GM18511 (cell line): ENCODE data around the gene C22orf42.
"Not testable (repeated sequence)": the region's sequence is repeated elsewhere in the genome, so short reads cannot be mapped to it uniquely, and the experiment has no call there.

Experiments
- ATAC-seq: cut with Tn5 transposase; IDR thresholded peaks from one replicate; pipeline ENCODE4 v1.9.1; 2021; ENCODE audit warnings: mild to moderate bottlenecking, moderate library complexity; ENCODE audit not compliant: unreplicated experiment

Gene C22orf42

DNA sequence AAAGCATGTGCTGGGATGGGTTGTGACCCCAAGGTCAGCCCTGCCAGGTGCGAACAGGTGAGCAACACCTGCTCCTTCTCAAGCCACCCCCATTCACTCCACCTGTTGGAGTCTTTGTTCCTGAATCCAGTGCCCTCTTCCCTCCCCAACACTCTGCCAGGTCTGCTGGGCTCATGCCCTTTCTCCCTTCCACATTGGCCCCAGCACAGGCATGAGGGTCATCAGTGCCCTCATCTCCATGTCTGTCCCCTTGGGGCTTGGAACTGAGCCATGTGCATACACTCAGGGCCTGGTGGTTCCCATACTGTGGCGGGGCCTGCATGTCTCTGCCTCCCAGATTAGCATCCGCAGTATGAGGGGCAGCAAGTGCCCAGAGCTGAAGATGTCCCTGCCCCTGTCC, 26.7 kb upstream of the C22orf42 start:
- no peak for ATAC-seq

DNA sequence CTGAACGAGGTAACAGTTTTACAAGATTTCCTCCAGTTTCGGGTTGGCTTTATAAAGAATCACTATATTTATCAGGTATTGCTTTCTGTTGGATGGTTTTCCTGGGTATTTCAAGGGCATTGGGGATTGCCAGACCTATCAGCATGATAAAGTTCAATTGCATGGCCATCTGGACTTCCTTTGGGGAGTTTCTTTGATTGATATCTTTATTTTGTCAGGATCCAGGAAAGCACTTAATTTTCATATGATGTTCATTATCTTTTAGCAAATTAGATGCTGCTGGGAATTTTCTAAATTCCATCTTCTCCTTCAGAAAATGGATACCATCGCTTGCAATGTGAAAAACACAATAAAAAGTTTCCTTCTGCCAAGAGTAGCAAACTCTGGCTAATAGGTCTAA, 24.5 kb upstream of the C22orf42 start:
- no peak for ATAC-seq

DNA sequence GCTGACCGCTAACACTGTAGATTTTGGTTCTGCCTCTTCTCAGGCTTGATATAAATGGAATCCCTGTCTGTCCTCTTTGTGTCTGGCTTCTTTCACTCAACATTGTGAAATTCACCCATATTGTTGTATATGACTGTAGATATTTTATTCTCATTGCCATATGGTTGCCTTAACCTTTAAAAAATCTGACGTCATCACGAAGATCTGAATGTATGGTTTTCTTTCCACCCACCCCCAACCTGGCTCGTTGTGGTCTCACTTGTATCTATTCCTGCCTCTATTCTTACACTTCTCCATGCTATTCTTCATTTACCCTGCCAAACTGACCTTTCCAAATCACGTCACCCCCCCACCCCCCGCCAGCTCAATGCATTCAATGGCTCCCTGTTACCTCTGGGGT, 21.9 kb upstream of the C22orf42 start:
- ATAC-seq, result no peak

DNA sequence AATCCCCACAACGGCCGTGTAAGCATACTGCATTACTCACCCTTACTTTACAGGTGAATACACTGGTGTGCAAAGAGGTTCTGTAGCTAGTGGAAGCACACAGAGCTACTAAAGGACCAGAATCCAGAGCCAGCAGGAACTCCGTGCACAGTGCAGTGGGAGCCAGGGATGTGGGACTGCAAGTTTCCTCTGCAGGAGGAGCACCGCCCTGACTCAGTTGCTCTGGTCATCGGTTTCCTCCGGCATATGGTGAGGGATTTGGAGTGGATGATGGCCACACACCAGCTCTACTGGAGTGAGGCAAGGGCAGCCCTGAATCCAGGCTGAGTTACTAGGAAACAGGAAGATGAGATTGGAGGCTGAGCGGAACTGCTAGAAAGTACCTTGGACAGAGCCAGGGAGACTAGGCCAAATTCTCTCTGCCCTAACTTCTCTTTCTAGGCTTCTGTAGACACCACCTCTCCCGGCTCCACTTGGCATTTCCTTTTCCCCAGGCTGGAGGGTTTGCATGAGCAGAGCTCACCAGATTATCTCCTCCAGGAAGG, 18.2 kb upstream of the C22orf42 start:
- no peak for ATAC-seq

DNA sequence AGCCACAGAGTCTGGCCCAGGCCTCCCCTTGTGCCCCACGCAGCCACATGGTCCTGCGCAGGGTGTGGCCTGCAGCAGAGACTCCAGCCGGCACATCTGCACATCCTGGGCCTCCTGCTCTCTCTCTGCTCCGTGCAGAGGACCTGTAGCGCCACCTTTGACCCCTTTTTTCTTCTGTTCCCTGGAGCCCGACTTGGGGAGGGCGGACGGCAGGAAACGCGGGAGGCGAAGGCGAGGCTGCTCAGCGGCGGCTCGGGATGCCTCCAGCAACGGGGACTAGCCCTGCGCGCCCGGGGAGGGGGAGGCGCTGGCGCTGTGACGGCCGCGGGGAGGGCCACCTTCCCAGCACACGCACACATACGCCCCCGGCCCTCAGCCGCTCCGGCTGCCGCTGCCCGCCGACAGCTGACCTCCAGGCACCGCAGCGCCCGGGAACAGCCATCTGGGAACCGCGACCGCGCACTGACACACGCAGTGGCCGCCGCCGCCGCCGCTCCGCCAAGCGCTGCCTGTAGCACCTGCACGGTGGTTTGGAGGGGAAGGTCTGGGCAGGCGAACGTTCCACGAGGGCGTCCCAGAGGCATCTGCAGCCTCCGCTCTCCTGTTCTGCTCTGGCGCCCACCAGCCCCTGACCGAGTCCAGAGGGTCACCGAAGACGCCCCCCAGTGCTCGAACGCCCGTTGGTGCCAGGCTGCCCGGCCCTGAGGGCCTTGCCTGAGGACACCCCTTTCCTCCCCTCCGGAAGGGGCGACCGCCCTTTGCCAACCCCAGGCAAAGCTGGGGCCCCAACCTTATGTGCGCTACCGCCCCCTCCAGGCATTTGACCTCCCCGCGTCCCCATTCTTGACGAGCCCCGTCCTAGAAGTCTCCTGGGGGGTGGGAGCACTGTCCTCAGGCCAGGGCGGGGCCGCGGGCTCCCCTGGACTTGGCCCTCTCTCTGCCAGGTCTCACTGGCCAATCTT, 16.9 kb upstream of the C22orf42 start:
- no peak for ATAC-seq

DNA sequence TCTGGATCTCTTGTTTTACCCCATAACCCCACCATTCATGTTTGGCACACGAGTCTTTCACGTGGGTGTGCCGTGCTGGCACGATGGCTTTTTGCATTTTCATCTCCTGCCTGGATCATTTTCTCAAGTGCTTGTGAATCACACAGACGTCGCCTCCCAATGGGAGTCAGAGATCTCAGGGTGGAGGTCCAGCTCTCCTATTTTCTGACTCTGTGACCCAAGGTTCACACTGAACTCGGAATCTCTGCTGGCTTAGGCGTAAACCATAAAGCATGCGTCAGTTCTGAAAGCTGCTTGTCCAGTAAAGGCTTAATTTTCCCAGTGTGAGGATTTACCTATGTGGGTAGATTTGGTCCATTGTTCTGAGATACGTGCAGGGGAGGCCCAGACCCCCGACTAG, 16.0 kb upstream of the C22orf42 start:
- ATAC-seq, result no peak

DNA sequence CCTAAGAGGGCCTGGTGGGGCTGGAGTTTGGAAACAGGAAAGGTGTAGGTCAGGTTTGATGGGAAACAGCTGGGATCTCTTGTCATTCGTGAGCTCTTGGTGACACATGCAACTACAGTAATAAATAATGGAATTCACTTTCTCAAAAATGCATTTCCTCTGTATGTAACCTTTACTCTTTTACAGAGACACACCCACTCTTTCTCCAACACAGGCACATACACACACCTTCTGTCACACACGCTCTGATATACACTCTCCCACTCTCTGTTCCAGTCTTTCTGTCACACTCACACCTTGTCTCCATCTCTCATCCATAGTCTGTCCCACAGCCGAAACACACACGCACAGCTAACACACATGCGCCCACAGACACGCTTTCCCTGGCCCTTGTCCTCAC, 6.6 kb upstream of the C22orf42 start:
- ATAC-seq, result no peak

DNA sequence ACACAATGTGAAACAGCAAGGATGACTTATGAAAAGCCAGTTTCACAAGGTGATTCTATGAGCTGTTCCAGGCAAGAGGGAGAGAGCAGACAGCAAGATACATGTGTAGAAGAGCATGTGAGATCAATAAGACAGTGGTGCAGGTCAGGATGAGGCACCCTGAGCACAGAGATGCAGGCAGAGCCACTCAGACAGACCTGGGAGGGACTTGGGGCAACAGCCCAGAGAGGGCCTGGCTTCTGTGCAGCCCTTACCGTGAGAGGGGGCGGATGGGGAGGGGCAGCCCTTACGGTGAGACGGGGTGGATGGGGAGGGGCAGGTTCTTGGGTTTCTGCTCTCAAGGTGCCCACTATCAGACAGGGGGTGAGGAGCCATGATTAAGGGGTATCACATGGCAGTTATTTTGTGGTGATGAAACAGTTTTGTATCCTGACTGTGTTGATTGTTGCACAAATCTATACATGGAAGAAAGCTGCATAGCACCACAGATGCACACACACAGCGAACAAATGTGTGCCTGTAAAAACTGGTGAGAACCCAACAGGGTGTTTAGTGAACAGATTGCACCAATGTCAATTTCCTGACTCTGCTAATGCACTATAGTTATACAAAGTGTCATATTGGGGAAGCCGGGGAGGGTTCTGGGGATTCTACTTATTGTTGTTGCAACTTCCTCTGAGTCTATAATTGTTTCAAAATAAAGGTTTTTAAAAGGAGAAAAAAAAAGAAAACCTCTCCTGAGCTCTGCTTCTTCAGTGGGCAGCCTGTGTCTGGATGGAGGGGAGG, 5.2 kb upstream of the C22orf42 start:
- ATAC-seq, result no peak

DNA sequence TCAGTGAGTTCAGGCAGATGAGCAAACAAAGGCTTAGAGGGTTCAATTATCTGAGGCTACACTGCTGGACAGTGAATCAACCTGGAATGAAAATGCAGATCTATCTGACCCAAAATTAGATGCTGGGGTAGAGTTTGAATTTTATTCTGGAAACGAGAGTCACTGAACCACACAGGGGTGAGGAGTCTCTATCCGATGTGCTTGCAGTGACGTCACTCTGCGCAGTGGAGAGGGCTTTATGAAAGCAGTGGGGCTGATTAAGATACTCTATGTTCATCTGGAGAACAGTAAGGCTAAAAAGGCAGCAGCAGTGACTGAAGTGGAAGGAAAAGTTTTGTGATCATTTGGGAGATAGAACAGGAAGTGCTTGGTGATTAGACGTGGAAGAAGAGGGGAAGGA, 1.3 kb upstream of the C22orf42 start:
- not testable (repeated sequence) for ATAC-seq

DNA sequence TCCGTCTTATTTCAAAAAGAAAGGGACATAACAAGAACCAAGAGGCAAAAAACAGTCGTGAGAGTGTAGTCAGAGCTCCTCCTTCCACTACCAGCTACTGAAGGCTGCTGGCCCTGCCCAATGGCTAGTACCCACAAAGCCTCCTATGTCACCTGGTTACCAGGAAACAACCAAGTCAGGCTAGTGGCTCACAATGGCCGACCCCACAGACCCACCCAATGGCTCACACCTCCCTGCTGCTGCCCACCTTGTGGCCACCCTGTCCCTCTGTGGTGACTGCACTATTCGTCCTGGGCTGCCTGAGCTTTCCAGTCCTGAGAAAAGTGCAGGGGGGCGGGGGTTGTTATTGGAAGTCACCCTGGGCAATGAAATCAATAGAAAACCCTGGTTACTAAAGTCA, 1.5 kb downstream of the C22orf42 start:
- not testable (repeated sequence) for ATAC-seq

DNA sequence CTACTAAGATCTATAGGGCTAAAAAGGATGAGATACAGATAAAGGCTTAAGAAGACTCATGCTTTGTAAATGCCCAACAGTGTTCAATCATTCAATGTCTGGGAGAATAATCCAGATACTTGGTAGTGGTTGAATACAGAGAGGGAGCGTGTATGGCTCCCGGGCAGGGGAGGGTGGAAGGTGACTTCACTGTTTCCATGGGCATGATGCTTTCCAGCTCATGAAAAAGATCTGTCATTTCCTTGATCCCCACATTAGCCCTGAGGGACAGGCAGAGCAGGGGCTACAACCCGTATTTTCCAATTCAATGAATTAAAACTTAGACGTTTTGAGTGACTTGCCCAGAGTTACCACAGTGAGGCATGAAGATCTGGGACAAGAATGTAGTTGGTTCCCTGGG, 4.4 kb downstream of the C22orf42 start:
- not testable (repeated sequence) for ATAC-seq

DNA sequence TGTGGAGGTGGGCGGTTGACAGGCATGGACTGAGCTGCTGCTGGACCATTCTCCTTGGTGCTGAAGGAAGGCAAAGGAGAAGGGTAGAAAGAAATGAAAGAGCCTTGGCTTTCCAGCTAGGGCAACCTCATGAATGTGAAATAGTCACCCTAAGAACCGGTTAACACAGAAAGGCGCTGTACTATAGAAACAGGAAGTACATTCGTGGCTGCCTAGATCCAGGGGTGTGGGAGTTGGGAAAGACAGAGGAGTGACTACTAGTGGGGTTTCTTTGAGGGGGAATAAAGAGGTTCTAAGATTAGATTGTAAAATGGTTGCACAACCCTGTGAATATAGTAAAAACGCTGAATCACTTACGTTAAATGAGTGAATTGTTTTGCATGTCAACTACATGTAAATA, 7.5 kb downstream of the C22orf42 start:
- ATAC-seq, result not testable (repeated sequence)

DNA sequence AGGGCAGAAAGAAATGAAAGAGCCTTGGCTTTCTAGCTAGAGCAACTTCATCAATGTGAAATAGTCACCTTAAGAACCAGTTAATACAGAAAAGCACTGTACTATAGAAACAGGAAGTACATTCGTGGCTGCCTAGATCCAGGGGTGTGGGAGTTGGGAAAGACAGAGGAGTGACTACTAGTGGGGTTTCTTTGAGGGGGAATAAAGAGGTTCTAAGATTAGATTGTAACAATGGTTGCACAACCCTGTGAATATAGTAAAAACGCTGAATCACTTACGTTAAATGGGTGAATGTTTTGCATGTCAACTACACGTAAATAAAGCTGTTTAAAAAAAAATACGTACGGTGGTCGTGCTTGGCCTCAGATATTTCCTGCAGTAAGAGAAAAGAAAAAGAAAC, 8.5 kb downstream of the C22orf42 start:
- ATAC-seq, result not testable (repeated sequence)

DNA sequence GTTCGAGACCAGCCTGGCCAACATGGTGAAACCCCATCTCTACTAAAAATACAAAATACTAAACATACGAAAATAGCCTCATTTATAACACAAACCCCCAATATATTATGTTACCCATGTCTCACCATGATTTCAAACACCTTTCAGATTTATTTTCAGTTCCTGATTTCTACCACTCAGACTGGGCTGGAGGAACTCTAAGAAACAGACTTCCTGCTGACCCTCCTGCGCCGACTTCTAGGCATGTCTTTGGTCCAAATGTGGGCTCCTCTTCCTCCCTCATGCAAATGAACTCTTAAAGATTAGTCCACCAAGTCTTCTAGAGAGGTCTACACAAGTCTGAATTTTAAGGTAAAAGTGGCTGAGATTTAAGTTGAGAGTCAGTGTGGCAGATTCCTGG, 10.7 kb downstream of the C22orf42 start:
- ATAC-seq, result not testable (repeated sequence)

DNA sequence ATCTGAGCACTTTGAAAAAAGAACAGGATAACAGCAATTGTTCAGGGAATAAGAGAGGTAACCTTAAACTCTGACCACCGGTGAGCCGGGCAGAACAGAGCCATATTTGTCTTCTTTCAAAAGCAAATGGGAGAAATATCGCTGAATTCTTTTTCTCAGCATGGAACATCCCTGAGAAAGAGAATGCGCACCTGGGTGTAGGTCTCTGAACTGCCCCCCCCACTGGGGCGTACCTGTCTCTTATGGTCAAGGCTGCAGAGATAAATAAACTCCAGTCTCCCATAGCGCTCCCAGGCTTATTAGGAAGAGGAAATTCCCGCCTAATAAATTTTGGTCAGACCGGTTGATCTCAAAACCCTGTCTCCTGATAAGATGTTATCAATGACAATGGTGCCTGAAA, 12.0 kb downstream of the C22orf42 start:
- ATAC-seq, result not testable (repeated sequence)

DNA sequence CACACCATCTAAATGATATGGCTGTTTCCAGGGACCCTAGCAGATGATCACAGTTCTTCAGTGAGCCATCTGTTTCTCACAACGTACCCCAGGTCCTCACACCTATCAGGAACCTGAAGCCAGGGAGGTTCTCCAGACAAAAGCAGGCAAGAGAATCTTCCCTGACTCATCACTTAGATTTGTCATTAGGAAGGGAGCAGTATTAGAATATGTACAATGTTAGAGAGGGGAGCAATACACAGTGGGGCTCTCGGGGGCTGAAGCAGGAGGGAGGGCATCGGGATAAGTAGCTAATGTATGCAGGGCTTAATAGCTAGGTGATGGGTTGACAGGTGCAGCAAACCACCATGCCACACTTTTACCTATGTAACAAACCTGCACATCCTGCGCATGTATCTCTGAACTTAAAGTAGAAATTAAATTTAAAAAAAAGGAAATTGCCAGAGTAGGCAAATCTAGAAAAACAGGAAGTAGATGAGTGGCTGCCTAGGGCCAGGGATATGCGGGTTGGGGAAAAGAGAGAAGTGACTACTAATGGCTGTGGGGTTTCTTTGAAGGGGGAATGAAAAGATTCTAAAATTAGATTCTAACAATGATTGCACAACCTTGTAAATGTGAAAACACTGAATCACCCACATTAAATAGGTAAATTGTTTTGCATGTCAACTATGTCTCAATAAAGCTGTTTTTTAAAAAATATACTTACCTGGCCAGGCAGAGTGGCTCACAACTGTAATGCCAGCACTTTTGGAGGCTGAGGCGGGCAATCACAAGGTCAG, 14.4 kb downstream of the C22orf42 start:
- ATAC-seq, result no peak

DNA sequence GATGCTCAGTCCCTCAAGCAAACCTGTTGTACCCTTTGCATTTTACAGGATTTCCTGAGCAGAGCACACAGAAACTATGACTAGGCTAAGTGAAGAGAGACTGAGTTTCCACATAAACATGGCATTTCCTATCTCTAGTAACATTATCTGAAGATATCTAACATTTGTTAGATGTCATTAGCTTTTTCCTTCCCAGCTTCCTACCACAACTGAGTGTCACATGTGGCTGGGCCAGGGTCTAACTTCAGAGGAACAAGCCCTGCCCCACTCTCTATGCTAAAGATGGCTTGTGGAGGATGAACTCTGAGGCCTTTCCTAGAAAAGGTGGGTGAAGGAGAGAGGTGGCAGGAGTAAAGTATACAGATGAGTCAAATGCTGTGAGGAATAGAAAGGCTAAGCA, 16.5 kb downstream of the C22orf42 start:
- no peak for ATAC-seq

DNA sequence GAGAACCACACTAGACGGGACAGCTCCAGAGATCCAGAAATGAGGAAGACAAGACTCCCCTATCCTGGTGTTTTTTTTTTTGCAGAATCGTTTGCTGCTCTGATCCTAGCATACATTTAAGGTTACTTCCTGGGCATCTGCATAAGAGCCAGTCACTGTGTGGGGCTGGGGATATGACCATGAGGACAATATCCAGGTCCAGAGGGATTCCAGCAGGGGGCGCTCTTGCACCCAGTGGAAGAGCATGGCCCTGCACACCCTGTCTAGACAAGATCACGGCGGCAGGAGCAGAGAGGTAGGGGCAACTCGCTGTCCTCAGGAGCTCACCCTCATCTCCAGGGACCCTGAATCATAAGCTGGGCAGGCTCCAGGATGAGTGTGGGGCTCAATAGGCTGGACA, 18.4 kb downstream of the C22orf42 start:
- not testable (repeated sequence) for ATAC-seq

DNA sequence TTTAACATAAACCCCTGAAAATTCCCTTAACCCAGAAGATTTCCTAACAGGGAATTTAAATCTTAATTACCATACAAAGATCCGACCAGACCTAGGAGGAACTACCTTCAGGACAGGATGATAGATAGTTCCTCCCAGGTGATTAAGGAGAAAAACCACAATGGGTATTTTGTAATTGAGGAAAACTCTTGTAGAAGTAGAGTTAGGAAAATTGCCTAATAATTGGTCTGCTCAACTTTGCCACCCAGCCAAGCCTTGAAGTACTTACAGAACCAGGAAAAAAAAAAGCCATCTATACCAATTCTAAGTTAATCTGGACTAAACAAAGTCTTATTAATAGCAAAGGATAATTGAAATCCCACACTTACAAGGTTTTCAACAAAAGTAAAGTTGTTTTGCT, 20.5 kb downstream of the C22orf42 start:
- ATAC-seq, result not testable (repeated sequence)

DNA sequence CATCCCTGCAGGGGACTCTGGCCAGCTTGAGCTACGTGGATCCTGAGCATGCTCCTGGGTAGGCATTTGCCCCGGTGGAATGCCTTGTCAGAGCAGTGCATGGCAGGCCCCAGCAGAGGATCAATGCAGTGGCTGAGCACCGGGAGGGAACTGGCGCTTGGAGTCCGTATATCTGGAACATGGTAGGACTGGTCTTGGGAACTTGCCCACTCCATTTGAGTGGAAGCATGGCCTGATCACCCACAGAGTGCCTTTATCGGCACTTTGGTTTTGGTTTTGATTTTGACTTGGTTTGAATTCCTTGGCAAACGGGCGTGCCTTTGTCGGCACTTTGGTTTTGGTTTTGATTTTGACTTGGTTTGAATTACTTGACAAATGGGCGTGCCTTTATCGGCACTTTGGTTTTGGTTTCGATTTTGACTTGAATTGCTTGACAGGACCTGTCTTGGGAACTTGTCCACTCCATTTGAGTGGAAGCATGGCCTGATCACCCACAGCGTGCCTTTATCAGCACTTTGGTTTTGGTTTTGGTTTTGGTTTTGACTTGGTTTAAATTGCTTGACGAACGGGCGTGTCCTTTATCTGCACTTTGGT, 21.3 kb downstream of the C22orf42 start:
- not testable (repeated sequence) for ATAC-seq
